ENCODE measurements around the gene FREM2.

Gene FREM2, protein sequence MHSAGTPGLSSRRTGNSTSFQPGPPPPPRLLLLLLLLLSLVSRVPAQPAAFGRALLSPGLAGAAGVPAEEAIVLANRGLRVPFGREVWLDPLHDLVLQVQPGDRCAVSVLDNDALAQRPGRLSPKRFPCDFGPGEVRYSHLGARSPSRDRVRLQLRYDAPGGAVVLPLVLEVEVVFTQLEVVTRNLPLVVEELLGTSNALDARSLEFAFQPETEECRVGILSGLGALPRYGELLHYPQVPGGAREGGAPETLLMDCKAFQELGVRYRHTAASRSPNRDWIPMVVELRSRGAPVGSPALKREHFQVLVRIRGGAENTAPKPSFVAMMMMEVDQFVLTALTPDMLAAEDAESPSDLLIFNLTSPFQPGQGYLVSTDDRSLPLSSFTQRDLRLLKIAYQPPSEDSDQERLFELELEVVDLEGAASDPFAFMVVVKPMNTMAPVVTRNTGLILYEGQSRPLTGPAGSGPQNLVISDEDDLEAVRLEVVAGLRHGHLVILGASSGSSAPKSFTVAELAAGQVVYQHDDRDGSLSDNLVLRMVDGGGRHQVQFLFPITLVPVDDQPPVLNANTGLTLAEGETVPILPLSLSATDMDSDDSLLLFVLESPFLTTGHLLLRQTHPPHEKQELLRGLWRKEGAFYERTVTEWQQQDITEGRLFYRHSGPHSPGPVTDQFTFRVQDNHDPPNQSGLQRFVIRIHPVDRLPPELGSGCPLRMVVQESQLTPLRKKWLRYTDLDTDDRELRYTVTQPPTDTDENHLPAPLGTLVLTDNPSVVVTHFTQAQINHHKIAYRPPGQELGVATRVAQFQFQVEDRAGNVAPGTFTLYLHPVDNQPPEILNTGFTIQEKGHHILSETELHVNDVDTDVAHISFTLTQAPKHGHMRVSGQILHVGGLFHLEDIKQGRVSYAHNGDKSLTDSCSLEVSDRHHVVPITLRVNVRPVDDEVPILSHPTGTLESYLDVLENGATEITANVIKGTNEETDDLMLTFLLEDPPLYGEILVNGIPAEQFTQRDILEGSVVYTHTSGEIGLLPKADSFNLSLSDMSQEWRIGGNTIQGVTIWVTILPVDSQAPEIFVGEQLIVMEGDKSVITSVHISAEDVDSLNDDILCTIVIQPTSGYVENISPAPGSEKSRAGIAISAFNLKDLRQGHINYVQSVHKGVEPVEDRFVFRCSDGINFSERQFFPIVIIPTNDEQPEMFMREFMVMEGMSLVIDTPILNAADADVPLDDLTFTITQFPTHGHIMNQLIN (N-terminal part only)

DNA sequence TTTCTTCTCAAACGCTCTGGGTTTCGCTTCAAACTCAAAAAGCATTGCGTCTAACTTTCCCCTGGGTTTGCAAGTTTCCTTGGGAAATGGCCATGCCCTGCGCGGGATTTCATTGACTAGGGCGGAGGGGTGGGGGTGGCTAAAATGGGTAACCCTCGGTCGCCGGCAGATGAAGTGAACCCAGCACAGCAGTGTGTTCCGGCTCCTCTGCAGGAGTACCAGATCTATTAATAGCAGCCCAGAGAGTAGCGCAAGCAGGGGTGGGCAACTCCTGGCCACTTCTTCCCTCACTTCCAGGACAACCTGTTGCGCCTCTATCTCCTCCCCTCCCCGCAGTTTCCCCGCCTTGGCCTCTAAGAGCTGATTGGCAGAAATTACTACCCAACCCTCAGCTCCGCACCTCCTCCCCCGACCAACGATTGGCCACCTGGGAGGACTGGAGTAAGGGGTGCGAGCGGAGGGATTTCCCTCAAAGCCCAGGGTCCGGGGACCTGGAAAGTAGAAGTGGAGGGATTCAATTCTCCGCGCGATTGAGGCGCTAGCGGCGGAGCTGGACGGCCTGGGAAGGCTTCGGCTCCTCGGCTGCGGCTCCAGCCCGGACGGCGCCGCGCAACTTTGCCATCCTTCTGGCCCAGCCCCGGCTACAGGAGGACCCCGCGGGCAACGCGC lies at the start of gene FREM2:
TSS of gene FREM2 (plus strand) at position 501 of the 669 bp plus-strand sequence. CDS start 268 bp downstream, outside the sequence.
- DNase-seq, result no peak

DNA sequence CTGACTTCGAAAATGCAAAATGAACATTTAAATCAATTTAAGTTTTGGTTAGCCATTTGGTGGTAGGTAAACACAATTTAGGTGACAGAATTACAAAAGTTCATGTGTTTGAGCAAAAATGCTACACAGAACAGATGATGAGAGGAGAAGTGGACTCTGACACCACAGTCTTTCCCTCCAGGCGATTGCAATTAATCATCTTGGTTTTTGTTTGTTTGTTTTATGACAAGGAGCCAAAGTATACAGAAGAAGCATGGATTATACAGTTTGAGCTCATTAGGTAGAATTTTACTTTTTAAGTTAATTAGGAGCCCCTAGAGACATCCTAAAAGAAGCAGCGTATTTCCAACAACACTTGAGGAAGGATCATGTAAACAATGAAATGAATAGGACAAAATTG lies 49.3 kb upstream of the FREM2 start:
- no peak for DNase-seq

DNA sequence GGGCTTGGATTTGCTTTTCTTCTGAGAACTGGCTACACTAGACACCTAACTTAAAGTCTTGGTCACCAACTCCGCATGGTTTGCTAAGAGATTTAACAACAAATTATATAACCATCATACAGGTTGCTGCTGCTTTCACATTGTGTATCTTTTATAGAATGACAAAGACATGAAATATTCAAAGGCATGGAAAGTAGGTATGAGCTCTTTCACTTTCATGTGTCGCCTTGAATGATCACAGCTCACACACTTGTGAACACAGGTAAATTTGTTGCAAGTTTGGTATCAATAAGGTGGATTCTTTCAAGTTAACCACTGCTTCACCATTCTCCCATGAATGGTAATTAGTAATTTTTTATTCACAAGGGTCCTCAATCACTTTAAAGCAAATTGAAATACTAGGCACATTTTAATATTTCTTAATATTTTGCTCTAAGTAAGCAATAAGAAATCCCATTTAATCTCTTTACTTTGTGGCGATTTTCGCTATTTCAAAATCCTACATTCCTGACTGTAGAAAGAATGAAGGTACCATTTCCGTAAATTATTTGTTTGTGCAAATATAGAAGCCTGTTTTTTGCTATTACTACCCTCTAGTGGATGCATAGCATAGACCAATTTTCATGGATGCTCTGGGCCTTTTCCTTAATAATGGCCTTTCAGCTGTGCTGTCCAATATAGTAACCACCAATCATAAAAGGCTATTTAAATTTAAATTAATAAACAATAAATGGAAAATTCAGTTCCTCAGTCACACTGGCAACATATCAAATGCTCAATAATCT lies 45.5 kb upstream of the FREM2 start:
- DNase-seq, result no peak

DNA sequence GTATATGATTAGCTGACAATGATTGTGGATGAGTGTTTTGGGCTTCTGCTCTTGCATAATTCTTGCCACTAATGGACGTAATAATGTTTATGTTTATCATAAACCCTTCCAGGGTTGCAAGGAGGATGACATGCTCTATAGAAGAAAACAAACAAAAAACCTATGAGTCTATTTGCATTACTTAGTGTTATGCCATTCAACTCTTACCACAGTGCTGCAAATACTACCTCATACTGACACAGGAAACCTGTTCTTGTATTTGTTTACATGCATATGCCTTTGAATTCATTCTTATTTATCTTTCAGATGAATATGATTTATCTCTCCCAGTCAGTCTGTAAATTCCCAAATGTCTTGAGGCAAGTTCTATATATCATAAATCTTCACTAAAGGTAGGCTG lies 39.6 kb upstream of the FREM2 start:
- DNase-seq, result no peak

DNA sequence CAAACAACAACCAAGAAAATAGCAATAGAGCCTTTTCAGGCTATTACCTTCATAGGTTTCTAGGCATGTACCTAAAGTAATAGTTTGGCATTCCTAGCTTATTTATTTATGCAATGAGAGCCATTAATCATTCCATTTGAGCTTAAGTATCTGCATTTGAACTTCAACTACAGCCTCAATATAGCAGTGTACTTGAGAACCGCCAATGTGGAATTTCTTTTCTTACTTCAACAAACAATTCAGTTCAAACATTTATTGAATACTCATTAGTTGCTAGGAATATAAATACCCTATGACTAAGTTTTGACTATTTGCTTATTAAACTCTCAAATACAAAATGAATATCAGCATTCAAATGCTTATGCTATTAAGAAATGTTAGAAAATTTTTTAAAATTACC lies 38.0 kb upstream of the FREM2 start:
- DNase-seq, result no peak

DNA sequence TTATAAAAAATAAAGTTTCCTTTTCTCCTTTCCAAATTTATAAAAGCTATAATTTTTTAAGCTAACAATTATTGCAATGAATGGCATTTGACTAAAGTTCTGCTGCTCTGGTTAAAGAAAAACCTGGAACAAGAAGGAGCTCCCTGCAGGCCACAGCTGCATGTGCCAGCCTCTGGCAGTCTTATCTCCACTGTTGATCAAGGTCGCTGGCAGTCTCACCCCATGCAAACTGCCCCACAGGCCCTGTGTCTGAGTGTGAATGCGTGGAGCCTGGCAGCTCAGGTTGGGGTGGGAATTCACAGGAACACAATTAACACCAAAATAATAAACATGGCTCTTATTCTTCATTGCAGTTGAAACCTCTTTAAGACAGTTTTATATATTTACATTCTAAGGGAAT lies 30.2 kb upstream of the FREM2 start:
- DNase-seq, result no peak

DNA sequence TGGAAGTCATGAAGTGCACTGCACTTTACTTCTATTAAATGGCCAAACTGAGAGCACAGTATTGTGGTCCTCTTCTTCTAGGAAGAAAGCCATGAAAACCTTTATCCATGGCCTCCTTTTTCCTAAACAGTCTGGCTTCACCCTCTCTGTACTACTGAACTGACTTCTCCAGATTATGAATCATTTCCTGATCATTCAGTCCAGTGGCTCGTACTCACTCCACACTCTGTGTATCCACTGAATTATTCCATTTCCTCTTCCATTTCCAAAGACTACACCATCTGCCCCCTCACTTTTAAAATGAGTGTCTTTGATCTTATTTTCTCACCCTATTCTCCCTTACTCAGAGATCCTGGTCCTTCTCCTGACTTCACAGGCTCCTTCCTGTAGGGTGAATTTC lies 29.7 kb upstream of the FREM2 start:
- DNase-seq, result no peak

DNA sequence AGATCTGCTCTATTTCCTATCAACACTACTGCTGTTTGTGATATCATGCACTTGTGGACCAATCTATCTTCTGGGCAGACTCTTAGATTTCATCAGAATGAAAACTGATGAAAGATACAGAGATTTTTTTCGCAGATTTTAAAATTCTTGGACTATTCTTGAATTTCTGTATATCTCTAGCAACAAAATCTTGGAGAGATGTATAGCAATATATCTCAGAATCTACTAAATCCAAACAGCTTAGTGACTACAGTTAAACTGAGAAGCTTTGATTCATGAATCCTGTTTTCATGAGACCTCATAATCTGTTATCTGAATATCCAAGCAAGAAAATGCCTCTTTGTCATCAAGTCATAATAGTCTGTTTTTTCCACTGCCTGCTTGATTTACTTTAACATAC lies 28.0 kb upstream of the FREM2 start:
- DNase-seq, result no peak

DNA sequence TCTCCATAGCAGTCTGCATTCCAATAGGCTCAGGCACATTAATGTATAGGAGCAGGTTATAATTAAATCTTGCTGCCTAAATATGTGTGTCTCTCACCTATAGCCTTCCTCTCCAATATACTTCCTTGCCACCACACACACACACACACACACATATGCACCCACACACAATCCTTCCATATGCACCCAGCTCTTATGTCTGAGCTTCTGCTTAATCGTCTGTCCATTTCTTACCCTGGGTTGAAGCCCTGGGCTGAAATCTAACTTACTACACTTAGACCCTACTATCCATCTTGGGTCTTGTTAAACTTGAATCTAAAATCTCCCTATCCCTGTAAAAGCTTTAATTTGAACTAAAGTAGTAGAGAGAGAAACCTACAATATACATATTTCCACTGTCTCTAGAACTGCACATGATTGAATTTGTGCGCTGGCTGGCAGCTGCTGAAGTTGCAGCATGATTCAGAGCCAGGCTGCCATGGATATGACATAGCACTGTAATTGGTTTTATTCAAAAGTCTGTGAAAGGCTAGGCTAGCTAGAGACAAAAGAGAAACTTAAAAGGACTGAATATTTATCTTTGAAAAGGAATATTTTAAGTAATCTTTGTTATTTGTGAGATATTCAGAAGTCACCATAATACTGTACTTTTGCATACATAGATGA lies 25.7 kb upstream of the FREM2 start:
- no peak for DNase-seq

DNA sequence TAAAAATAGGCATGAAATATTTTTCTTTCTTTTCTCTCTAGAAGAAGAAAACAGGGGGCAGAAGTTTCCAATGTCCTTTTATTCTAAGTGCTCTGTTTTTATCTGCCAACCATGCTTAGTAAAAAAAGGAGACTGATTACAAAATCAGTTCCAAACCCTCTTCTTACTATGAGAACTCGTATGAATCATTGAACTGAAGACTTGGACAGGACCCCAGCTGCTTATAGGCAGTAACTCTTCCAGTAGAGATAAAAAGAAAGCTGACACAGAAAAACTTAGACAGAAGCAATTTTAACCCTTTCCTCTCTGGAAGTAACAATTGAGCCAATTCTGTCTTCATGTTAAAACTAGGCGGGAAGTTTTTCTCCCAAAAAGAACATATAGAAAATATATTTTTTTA lies 24.5 kb upstream of the FREM2 start:
- DNase-seq, result no peak

DNA sequence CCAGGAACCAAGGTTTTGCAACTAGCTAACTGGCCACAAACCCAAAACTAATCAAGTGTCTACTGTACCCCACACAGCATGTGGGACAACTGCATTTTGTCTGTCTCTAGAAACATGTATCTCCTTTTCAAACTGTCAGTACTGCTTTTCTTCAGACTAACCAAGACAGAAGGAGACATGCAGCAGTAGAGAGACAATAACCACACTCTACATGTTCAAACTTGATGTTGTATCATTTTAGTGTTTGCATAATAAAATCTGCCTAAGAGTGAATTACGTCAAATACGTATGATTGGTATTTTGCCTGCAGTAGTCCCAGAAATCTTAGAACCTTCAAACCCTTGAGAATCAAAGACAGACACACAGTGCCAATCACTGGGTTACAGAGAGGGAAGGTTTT lies 22.0 kb upstream of the FREM2 start:
- DNase-seq, result no peak

DNA sequence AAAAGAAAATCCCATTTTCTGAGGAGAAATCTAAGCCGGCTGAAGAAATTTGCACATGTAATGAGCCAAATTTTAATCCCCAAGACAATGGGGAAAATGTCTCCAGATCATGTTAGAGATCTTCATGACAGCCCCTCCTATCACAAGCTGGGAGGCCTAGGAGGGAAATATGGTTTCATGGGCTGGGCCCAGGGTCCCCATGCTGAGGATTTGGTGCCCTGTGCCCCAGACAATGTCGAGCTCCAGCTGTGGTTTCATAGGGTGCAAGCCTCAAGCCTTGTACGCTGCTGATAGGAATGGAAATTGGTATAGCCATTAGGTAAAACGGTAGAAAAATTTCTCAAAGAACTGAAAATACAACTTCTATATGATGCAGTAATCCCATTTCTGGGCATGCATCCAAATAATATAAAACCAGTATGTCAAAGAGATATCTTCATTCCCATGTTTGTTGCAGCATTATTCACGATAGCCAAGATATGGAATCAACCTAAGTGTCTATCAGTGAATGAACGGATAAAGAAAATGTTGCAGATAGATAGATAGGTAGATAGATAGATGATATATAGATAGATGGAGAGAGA lies 19.3 kb upstream of the FREM2 start:
- no peak for DNase-seq

DNA sequence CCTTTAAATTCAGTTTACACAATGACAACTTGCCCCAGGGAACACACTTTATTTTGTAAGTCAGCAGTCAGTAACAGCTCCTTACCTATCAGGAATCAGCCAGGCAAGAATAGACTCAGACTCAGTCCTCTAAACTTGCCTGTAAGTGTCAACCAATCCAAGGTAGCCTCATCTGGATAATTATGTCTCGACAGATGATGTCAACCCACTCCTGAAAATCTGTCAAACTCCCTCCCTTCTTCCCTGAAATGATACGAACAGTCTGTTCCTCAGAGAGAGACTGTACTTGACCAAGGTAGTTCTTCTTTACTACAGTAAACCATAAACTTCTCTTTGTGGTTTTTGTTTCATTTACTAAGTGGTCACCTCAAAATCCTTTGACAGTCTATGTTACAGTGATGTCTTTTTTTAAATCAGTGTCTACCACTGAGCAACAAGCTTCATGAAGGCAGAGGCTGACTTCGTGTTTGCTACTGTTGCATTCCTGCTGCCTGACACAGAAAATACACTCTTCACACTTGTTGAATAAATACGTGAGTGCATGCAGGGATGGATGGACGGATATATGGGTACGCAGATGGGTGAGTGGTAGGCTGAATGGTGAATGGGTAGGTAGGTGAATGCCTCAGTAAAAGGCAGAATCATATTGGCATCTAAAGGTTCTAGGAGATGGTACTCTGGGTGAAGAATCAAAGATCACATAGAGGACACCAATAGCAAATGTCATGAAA lies 17.5 kb upstream of the FREM2 start:
- DNase-seq, result no peak

DNA sequence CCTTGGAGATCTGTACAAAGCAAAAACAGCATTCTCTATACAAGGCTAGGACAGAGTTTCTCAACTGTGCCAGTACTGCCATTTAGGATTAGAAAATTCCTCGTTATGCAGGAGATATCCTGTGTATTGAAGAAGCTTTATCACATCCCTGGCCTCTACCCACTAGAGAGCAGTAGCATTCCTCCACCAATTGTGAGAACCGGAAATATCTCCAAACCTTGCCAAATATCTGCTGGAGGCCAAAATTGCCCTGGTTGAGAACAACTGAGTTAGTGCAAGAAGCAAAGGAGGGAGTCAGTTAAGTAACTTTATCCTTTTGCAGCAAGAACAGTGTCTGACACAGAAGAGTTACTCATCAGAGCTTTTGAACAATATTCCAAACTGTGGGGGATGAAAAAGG lies 16.2 kb upstream of the FREM2 start:
- no peak for DNase-seq

DNA sequence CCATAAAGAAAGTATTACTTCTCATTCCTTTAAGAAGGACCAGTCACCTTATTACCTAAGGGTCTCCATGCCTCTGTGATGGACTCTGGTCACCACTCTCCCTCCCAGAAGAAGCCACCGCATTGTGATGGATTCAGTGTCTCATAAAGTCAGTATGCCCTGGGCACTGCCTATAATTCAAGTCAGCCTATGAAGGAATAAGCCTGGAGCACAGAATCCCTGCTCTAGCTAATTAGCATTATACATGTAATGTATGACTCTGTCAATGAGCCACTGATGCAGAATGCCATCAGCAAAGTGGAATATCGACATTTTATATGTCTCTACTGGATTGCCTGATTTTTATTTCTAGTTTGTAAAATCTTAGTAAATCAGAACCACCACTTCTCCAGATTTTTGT lies 14.9 kb upstream of the FREM2 start:
- DNase-seq, result no peak

DNA sequence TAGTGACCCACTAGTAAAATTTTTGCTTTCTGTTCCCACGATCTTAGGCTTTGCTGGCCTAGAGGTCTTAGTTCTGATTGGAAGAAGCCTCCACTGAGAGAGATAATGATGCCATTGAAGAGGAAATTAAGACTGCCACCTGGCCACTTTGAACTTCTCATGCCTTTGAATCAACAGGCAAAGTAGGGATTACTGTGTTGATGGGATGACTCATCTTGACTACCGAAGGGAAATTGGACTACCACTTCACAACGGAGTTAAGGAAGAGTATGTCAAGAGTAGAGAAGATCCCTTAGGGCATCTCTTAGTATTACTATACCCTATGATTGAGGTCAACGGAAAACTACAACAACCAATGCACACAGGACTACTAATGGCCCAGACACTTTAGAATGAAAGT lies 12.7 kb upstream of the FREM2 start:
- no peak for DNase-seq

DNA sequence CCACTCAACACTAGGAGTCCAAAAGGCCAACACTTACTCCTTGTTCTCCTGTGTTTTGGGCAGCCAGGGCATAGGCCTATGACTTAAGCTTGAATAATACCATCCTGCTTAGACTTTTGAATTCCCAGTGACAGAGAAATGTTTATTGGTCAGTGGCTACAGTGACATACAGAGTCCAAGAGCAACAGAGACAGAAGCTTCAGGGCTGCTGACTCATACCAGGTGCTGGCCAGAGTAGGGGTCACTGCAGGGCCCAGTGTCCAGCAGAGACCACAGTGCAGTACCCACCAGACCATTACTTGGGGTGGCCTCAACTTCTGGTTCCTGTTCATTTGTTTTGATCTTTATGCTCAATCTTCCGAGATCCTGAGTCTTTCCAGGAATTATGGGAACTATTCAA lies 6.0 kb upstream of the FREM2 start:
- DNase-seq, result no peak

DNA sequence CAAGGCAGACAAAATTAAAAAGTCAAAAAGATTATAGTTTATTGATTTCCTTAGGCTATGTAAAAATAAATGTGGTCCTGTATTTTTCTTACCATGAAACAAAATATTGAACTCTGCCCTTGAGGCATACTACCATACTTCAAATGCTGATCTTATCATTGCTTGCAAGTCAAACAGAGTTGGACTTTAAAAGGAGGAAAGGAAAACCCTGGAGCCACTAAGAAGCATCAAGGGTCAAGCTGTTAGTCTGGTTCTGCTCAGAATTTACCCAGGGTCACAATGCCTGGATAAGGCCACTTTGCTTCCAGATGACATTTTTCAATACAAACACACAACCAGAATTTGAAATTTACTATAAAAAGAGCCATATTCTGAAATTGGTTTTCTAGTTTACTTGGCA lies 2.2 kb upstream of the FREM2 start:
- no peak for DNase-seq

DNA sequence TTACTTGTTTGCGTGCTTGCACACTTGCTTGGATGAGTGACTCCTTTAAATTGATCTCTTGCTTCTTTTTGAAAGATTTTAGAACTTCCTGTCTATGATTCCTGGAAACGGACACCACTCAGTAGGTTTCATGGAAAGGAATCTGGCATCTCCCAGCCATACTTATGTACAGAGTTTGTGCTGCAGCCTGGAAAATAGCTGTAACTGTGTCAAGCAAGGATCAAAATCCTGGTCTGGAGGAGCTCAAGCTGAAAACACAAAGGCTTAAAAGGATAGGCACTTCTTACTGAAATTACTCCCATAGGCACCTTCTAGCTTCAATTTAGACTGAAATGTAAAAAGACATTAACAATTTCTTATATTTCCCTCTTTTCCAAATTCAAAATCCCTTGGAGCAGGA lies 1.4 kb upstream of the FREM2 start:
- DNase-seq, result no peak

DNA sequence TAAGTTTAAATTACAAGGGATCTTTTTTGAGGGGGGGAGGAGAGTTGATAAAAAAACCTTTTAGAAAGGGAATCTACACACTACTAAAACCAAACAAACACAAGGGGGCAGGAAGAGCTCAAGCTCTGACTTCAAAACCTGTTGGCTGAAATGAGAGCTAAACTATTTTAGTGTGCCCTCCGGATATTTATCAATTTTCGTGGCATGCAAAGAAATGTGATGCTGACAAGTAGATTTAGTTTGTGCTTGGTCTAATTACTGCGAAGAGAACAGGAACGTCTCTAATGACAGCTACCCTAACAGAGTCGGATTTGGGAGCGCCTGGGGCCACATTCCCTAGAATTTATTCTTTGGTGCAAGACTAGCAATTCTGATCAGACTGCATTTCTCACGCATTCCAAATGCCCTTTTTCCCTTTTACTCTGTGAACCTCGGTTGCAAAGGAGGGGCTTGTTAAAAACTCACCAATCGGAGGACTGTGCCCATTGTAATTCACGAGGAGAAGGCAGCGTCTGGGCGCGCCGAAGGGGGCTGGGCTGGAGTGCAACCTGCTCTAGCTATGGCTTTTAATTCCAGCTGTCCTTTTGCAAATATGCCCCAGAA lies 802 bp upstream of the FREM2 start:
- no peak for DNase-seq
